ENCODE data around the gene SHROOM2. TPM values are rescaled to one million over a fixed set of nuclear protein-coding genes. Genes with fewer than 3 reads are reported as not detected.

The SHROOM2 gene
- total RNA-seq, 1 experiment from 2014 or later: 13.9 TPM

GRCh38 chrX:9899640-9900111 is 113.4 kb downstream of the SHROOM2 start:
- H3K18ac ChIP-seq (ENCODE audit: insufficient read length, low read depth, low read length): no peak overlapping the region
- Mint-ChIP-seq H3K27ac (no peak overlapping the region), H3K4me3 (no peak overlapping the region), H3K9me3 (peaks cover 26 to 45% of the 10 kb centered on the region in 2 experiments), H3K4me1 (peaks cover 0 to 3% of the 10 kb centered on the region in 2 experiments; a peak in 2 of 4 replicates), H3K36me3 (ENCODE audit: insufficient read depth in 1 of 3, low read depth in 3 of 3) (peaks cover 18 to 37% (median 32%) of the 10 kb centered on the region in 3 experiments), H3K27me3 (ENCODE audit: low read depth) (peaks cover 1% of the 10 kb centered on the region)
- H3K56ac ChIP-seq (ENCODE audit: insufficient read length, low read depth, low read length): no peak overlapping the region
- H2BK120ac ChIP-seq (ENCODE audit: low read depth, low read length, poor library complexity, severe bottlenecking): no peak overlapping the region
- no peak overlapping the region for H2AK5ac ChIP-seq (ENCODE audit: insufficient read length, low read length)
- H2BK20ac ChIP-seq (ENCODE audit: low read depth, low read length, poor library complexity, severe bottlenecking): no peak overlapping the region
- H3K4me1 ChIP-seq (ENCODE audit: insufficient read depth, low read length): peaks cover 3% of the 10 kb centered on the region; the same call in 1 of the 2 replicates
- H3K23me2 ChIP-seq (ENCODE audit: insufficient read length, low read depth, low read length, poor library complexity, severe bottlenecking): no peaks in the 10 kb centered on the region
- no peak overlapping the region for H3K9ac ChIP-seq (ENCODE audit: extremely low read depth, insufficient read length, low read length)
- H3K9me3 ChIP-seq (ENCODE audit: control insufficient read depth, low read depth, low read length): no peaks in the 10 kb centered on the region
- no peak overlapping the region for H3K27ac ChIP-seq (ENCODE audit: insufficient read length, low read depth, low read length)
- H3K79me2 ChIP-seq (ENCODE audit: insufficient read depth, low read length): no peaks in the 10 kb centered on the region
- no peak overlapping the region for H2BK12ac ChIP-seq (ENCODE audit: insufficient read length, low read depth, low read length)
- TF ChIP-seq, protein P1, sequence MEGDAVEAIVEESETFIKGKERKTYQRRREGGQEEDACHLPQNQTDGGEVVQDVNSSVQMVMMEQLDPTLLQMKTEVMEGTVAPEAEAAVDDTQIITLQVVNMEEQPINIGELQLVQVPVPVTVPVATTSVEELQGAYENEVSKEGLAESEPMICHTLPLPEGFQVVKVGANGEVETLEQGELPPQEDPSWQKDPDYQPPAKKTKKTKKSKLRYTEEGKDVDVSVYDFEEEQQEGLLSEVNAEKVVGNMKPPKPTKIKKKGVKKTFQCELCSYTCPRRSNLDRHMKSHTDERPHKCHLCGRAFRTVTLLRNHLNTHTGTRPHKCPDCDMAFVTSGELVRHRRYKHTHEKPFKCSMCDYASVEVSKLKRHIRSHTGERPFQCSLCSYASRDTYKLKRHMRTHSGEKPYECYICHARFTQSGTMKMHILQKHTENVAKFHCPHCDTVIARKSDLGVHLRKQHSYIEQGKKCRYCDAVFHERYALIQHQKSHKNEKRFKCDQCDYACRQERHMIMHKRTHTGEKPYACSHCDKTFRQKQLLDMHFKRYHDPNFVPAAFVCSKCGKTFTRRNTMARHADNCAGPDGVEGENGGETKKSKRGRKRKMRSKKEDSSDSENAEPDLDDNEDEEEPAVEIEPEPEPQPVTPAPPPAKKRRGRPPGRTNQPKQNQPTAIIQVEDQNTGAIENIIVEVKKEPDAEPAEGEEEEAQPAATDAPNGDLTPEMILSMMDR (conservative IDR thresholded peaks at IDR 0.05): no peak
- H3K14ac ChIP-seq (ENCODE audit: insufficient read depth, low read length): no peak overlapping the region
- no peaks in the 10 kb centered on the region for H3K79me1 ChIP-seq (ENCODE audit: insufficient read depth, low read depth, low read length, poor library complexity, severe bottlenecking)
- no peak overlapping the region for H2AFZ ChIP-seq (ENCODE audit: low read length)
- H3K23ac ChIP-seq (ENCODE audit: insufficient read length, low read depth, low read length): no peak overlapping the region
- H4K8ac ChIP-seq (replicated peaks; ENCODE audit: insufficient read length, low read depth, low read length): peak overlapping the region; percentile 16
- no peak overlapping the region for H2BK5ac ChIP-seq (ENCODE audit: insufficient read length, low read length)
- DNase-seq: no peak
- no peak overlapping the region for H4K91ac ChIP-seq (ENCODE audit: insufficient read length, low read depth, low read length)
- H4K5ac ChIP-seq (ENCODE audit: insufficient read length, low read depth, low read length): no peak overlapping the region
- no peaks in the 10 kb centered on the region for H3K27me3 ChIP-seq (ENCODE audit: insufficient read depth, low read length)
- no peak overlapping the region for H3T11ph ChIP-seq (ENCODE audit: low read length)
- no peak overlapping the region for H3K4ac ChIP-seq (ENCODE audit: low read depth, low read length)
- WGBS (ENCODE audit: extremely low coverage, insufficient read length, low lambda C conversion rate): no CpG with 5 or more reads among the region's 17 CpGs
- H4K20me1 ChIP-seq (ENCODE audit: control insufficient read depth, insufficient read depth, insufficient read length): no peaks in the 10 kb centered on the region
- no peak overlapping the region for H3K4me2 ChIP-seq (ENCODE audit: insufficient read depth, insufficient read length, low read length)
- H2BK15ac ChIP-seq (ENCODE audit: low read depth, low read length): no peak overlapping the region
